H9 (cell line): ENCODE measurements around the gene SOBP. TPM values are rescaled to one million over a fixed set of nuclear protein-coding genes. Genes with fewer than 3 reads are reported as not detected.
A peak's percentile ranks its signal among the peaks of the same experiment; 100 is the strongest.

ENCODE experiments used
- DNase-seq: peaks from one replicate; pipeline ENCODE4 v3.0.0-alpha.2; 2017
- H2AFZ ChIP-seq: one replicate; pipeline ENCODE4 v1.6.1; 2013; ENCODE audit warnings: mild to moderate bottlenecking, low read length, control low read depth, moderate library complexity
- H2AK5ac ChIP-seq: 2 replicates; pipeline ENCODE4 v1.6.1; 2013; ENCODE audit warnings: low read length, control low read depth, mixed read lengths; ENCODE audit not compliant: insufficient read length
- H2BK120ac ChIP-seq: one replicate; pipeline ENCODE4 v1.6.1; 2013; ENCODE audit warnings: low read depth, mild to moderate bottlenecking, low read length, control low read depth, inconsistent platforms; ENCODE audit not compliant: poor library complexity, severe bottlenecking
- H2BK12ac ChIP-seq: 2 replicates; pipeline ENCODE4 v1.6.1; 2013; ENCODE audit warnings: low read length, control low read depth, mixed read lengths, low read depth; ENCODE audit not compliant: insufficient read length
- H2BK15ac ChIP-seq: 2 replicates; pipeline ENCODE4 v1.6.1; 2013; ENCODE audit warnings: low read depth, low read length, control low read depth
- H2BK20ac ChIP-seq: one replicate; pipeline ENCODE4 v1.6.1; 2013; ENCODE audit warnings: low read depth, mild to moderate bottlenecking, low read length, control low read depth, inconsistent platforms; ENCODE audit not compliant: poor library complexity, severe bottlenecking
- H2BK5ac ChIP-seq: 2 replicates; pipeline ENCODE4 v1.6.1; 2013; ENCODE audit warnings: low read length, control low read depth, mixed read lengths; ENCODE audit not compliant: insufficient read length
- H3K14ac ChIP-seq: 2 replicates; pipeline ENCODE4 v1.6.1; 2013; ENCODE audit warnings: low read length, control low read depth; ENCODE audit not compliant: insufficient read depth
- H3K18ac ChIP-seq: 2 replicates; pipeline ENCODE4 v1.6.1; 2013; ENCODE audit warnings: low read depth, mild to moderate bottlenecking, mixed read lengths, low read length, control low read depth; ENCODE audit not compliant: insufficient read length
- H3K23ac ChIP-seq: 2 replicates; pipeline ENCODE4 v1.6.1; 2013; ENCODE audit warnings: low read length, control low read depth, mixed read lengths, low read depth; ENCODE audit not compliant: insufficient read length
- H3K23me2 ChIP-seq: 2 replicates; pipeline ENCODE4 v1.6.1; 2013; ENCODE audit warnings: low read depth, mild to moderate bottlenecking, mixed read lengths, low read length, control low read depth; ENCODE audit not compliant: insufficient read length, poor library complexity, severe bottlenecking
- H3K27ac ChIP-seq: 2 replicates; pipeline ENCODE4 v1.5.1; 2013; ENCODE audit warnings: low read length, control low read depth, mixed read lengths, low read depth; ENCODE audit not compliant: insufficient read length
- H3K27me3 ChIP-seq: 2 replicates; pipeline ENCODE4 v1.6.1; 2013; ENCODE audit warnings: low read length, control low read depth, inconsistent platforms; ENCODE audit not compliant: insufficient read depth
- H3K4ac ChIP-seq: 2 replicates; pipeline ENCODE4 v1.6.1; 2013; ENCODE audit warnings: low read depth, mild to moderate bottlenecking, control low read depth, inconsistent platforms, low read length, moderate library complexity
- H3K4me1 ChIP-seq: 2 replicates; pipeline ENCODE4 v1.6.1; 2013; ENCODE audit warnings: low read length, control low read depth, inconsistent platforms; ENCODE audit not compliant: insufficient read depth
- H3K4me2 ChIP-seq: 2 replicates; pipeline ENCODE4 v1.6.1; 2013; ENCODE audit warnings: low read length, control low read depth, mixed read lengths; ENCODE audit not compliant: insufficient read length, insufficient read depth
- H3K56ac ChIP-seq: 2 replicates; pipeline ENCODE4 v1.6.1; 2013; ENCODE audit warnings: low read depth, mild to moderate bottlenecking, mixed read lengths, low read length, control low read depth; ENCODE audit not compliant: insufficient read length
- H3K79me1 ChIP-seq: 2 replicates; pipeline ENCODE4 v1.6.1; 2013; ENCODE audit warnings: low read depth, mild to moderate bottlenecking, moderate library complexity, low read length, control low read depth, inconsistent platforms; ENCODE audit not compliant: insufficient read depth, poor library complexity, severe bottlenecking
- H3K79me2 ChIP-seq: 2 replicates; pipeline ENCODE4 v1.6.1; 2013; ENCODE audit warnings: low read length, control low read depth, inconsistent platforms; ENCODE audit not compliant: insufficient read depth
- H3K9ac ChIP-seq: 2 replicates; pipeline ENCODE4 v1.6.1; 2013; ENCODE audit warnings: low read length, control low read depth, mixed read lengths; ENCODE audit not compliant: insufficient read length; ENCODE audit errors: extremely low read depth
- H3K9me3 ChIP-seq: one replicate; pipeline ENCODE4 v1.6.1; 2013; ENCODE audit warnings: low read depth, low read length, inconsistent platforms; ENCODE audit not compliant: control insufficient read depth
- H3T11ph ChIP-seq: one replicate; pipeline ENCODE4 v1.6.1; 2013; ENCODE audit warnings: mild to moderate bottlenecking, low read length, control low read depth, inconsistent platforms
- H4K20me1 ChIP-seq: one replicate; pipeline ENCODE4 v1.6.1; 2013; ENCODE audit not compliant: control insufficient read depth, insufficient read length, insufficient read depth
- H4K5ac ChIP-seq: 2 replicates; pipeline ENCODE4 v1.6.1; 2013; ENCODE audit warnings: low read depth, mild to moderate bottlenecking, mixed read lengths, low read length, control low read depth; ENCODE audit not compliant: insufficient read length
- H4K8ac ChIP-seq: replicated peaks from 2 replicates; pipeline ENCODE4 v1.6.1; 2013; ENCODE audit warnings: low read length, control low read depth, mixed read lengths, low read depth; ENCODE audit not compliant: insufficient read length
- H4K91ac ChIP-seq: 2 replicates; pipeline ENCODE4 v1.6.1; 2013; ENCODE audit warnings: low read depth, mild to moderate bottlenecking, moderate library complexity, mixed read lengths, low read length, control low read depth; ENCODE audit not compliant: insufficient read length
- H3K27ac Mint-ChIP-seq, 3 experiments: 2 replicates in 2 of 3; 3 replicates in 1 of 3; pipeline ENCODE4 v1.8.0; 2020 to 2021; ENCODE audit warnings: mixed read lengths in 3 of 3, mild to moderate bottlenecking in 1 of 3, moderate library complexity in 1 of 3
- H3K27me3 Mint-ChIP-seq: 2 replicates; pipeline ENCODE4 v1.8.0; 2021; ENCODE audit warnings: low read depth, mild to moderate bottlenecking, moderate library complexity, mixed read lengths
- H3K36me3 Mint-ChIP-seq, 3 experiments: 2 replicates in 2 of 3; 3 replicates in 1 of 3; pipeline ENCODE4 v1.8.0; 2020 to 2021; ENCODE audit warnings: low read depth in 3 of 3, mixed read lengths in 3 of 3; ENCODE audit not compliant: insufficient read depth in 1 of 3
- H3K4me1 Mint-ChIP-seq, 2 experiments: 2 replicates each; pipeline ENCODE4 v1.8.0; 2020; ENCODE audit warnings: mixed read lengths in 2 of 2
- H3K4me3 Mint-ChIP-seq, 2 experiments: 2 replicates in 1 of 2; 3 replicates in 1 of 2; pipeline ENCODE4 v1.8.0; 2020 to 2021; ENCODE audit warnings: mild to moderate bottlenecking in 2 of 2, mixed read lengths in 2 of 2, moderate library complexity in 1 of 2
- H3K9me3 Mint-ChIP-seq, 2 experiments: 2 replicates in 1 of 2; 3 replicates in 1 of 2; pipeline ENCODE4 v1.8.0; 2020; ENCODE audit warnings: mild to moderate bottlenecking in 2 of 2, mixed read lengths in 2 of 2, moderate library complexity in 1 of 2
- WGBS: extraction: QIAGEN DNeasy Blood & Tissue Kit; methylation state at CpG from one replicate; pipeline ENCODE4 v1.1.7; 2013; ENCODE audit warnings: missing lambda C conversion rate, low lambda C conversion rate, mixed read lengths; ENCODE audit not compliant: insufficient read length; ENCODE audit errors: extremely low coverage; 5-methylcytosine and 5-hydroxymethylcytosine counted together
- total RNA-seq: library from RNA; stranded (reverse); gene quantifications from 2 replicates; pipeline ENCODE4 v1.2.1, GENCODE V29; 2021
- TF ChIP-seq, protein P1 (sequence below): fragments of 200-600 bp; sonication (generic); conservative IDR thresholded peaks from 3 replicates; pipeline ENCODE4 v1.8.0; 2021; ENCODE audit warnings: antibody characterized with exemption, mild to moderate bottlenecking

The SOBP gene
- total RNA-seq, 1 experiment from 2014 or later: 4.3 TPM

DNA sequence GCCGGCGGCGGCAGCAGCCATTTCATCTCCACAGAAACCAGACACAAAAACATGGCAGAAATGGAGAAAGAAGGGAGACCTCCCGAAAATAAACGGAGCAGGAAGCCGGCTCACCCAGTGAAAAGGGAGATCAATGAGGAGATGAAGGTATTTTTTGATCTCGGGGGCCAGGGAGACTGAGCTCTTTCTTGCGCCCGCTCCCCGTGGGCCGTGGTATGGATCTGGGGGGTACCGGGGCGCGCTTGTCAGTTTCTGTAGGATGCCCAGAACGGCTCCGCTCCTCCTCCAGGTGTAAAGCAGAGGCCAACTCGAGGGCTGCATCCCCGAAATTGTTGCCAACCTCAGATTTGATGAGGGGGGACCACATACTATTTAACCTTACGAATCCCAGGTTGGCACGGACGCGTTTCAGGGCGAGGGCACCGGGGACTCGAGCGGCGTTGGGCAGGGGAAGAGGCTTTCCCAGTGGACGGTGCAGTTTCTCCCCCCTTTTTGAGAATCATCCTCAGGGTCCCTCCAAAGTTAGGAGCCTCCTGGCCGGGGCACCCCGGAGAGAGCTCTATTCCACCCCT lies 735 bp downstream of the SOBP start:
- no peak for DNase-seq
- Histone ChIP-seq H3K9me3 (no peaks in the 10 kb centered on the region), H2AK5ac (no peak overlapping the region), H2BK20ac (no peak overlapping the region), H2BK5ac (no peak overlapping the region), H3K23ac (no peak overlapping the region), H2BK120ac (no peak overlapping the region), H4K20me1 (no peaks in the 10 kb centered on the region), H3K18ac (no peak overlapping the region), H3K4me1 (peaks cover 8% of the 10 kb centered on the region), H3T11ph (no peak overlapping the region), H2BK12ac (no peak overlapping the region), H4K8ac (no peak overlapping the region), H3K27ac (no peak overlapping the region), H4K5ac (no peak overlapping the region), H2BK15ac (no peak overlapping the region; the same call in 1 of the 2 replicates), H3K56ac (no peak overlapping the region), H4K91ac (no peak overlapping the region), H3K23me2 (peaks cover 36% of the 10 kb centered on the region), H3K14ac (no peak overlapping the region), H3K79me1 (no peaks in the 10 kb centered on the region), H2AFZ (no peak overlapping the region), H3K4me2 (peak overlapping the region; percentile 98), H3K27me3 (peaks cover 23% of the 10 kb centered on the region), H3K4ac (no peak overlapping the region), H3K9ac (no peak overlapping the region), H3K79me2 (no peaks in the 10 kb centered on the region)
- Mint-ChIP-seq H3K4me1 (peaks cover 12 to 18% of the 10 kb centered on the region in 2 experiments), H3K9me3 (no peaks in the 10 kb centered on the region; a peak in 1 of 5 replicates), H3K36me3 (no peaks in the 10 kb centered on the region), H3K4me3 (peak overlapping the region in 1 of 2 experiments; percentile 88; a peak in 2 of 5 replicates), H3K27ac (no peak overlapping the region; a peak in 1 of 7 replicates), H3K27me3 (peaks cover 37% of the 10 kb centered on the region)
- TF ChIP-seq, protein P1, sequence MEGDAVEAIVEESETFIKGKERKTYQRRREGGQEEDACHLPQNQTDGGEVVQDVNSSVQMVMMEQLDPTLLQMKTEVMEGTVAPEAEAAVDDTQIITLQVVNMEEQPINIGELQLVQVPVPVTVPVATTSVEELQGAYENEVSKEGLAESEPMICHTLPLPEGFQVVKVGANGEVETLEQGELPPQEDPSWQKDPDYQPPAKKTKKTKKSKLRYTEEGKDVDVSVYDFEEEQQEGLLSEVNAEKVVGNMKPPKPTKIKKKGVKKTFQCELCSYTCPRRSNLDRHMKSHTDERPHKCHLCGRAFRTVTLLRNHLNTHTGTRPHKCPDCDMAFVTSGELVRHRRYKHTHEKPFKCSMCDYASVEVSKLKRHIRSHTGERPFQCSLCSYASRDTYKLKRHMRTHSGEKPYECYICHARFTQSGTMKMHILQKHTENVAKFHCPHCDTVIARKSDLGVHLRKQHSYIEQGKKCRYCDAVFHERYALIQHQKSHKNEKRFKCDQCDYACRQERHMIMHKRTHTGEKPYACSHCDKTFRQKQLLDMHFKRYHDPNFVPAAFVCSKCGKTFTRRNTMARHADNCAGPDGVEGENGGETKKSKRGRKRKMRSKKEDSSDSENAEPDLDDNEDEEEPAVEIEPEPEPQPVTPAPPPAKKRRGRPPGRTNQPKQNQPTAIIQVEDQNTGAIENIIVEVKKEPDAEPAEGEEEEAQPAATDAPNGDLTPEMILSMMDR: no peak
- no CpG with 5 or more reads among the region's 30 CpGs for WGBS
